ENCODE results near the gene TMEM80.
"Not testable (repeated sequence)": the region's sequence is repeated elsewhere in the genome, so short reads cannot be mapped to it uniquely, and the experiment has no call there.

TMEM80 gene

DNA sequence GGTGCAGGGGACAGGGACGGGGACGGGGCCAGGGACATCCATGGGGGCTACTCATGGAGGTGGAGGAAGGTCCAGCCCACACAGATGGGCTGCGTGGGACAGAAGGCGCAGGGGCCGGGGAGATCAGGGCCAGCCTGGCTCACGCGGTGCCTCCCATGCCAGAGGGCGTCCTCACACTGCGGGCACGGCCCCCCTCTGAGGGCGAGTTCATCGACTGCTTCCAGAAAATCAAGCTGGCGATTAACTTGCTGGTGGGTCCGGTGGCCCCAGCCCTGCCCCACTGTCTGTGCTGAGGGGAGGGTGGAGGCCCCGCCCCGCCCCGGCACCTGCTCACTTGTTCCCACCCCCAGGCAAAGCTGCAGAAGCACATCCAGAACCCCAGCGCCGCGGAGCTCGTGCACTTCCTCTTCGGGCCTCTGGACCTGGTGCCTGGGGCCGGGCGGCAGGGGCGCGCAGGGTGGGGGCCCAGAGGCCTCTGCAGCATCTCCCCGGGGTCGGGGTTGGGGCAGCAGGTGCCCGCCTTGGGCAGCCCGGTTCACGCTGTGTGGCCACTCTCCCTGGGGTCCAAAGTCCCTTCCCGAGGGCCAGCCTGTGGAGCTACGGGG, 26.2 kb downstream of the TMEM80 start:
- DNase-seq, result no peak

GRCh38 chr11:722346-722811, 26.8 kb downstream of the TMEM80 start:
- DNase-seq, result no peak

DNA sequence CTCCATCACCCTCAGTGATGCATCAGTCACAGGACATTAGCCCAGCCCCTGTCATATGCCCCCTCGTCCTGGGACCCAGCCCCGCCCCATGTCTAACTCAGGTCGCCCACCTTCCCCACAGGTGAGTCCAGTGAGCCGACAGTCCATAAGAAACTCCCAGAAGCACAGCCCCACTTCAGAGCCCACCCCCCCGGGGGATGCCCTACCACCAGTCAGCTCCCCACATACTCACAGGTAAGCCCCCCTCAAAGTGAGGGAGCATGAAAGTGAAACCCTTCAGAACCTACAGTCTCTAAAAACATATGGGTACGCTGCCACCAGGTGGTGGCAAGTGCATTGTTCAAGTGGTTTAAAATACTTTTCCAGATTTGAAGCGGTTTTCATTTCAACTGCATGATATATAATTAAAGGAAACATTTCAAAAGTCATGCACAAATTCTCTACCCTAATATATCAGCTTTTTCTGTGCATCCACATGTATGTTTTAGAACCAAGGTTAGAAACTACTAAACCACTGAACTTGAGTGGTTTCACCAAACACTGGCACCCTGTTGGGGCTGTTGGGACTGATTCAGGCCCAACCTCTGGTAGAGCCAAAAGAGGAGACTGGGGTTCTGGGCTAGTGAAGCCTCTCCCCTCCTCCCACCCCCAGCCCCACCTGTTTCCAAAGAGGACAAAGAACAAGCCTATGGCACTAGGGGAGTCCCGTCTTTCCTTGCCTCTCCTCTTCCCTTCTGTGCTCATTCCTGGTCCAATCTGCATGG, 27.7 kb downstream of the TMEM80 start:
- peak; percentile 53 for DNase-seq

GRCh38 chr11:724049-724777, 28.6 kb downstream of the TMEM80 start:
- no peak for DNase-seq

- DNase-seq, result no peak
These were observed 29.3 kb downstream of the TMEM80 start for GRCh38 chr11:724778-725386.

GRCh38 chr11:725624-726202, 30.1 kb downstream of the TMEM80 start:
- DNase-seq, result no peak

- no peak for DNase-seq
These were observed 30.9 kb downstream of the TMEM80 start for GRCh38 chr11:726278-727220.

DNA sequence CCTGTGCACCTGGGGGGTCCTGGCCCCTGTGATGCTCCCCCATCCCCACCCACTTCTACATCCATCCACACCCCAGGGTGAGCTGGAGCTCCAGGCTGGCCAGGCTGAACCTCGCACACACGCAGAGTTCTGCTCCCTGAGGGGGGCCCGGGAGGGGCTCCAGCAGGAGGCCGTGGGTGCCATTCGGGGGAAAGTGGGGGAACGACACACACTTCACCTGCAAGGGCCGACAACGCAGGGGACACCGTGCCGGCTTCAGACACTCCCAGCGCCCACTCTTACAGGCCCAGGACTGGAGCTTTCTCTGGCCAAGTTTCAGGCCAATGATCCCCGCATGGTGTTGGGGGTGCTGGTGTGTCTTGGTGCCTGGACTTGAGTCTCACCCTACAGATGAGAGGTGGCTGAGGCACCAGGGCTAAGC, 31.7 kb downstream of the TMEM80 start:
- no peak for DNase-seq

- peak; percentile 48 for DNase-seq
These were observed 32.5 kb downstream of the TMEM80 start for GRCh38 chr11:727859-728748.

DNA sequence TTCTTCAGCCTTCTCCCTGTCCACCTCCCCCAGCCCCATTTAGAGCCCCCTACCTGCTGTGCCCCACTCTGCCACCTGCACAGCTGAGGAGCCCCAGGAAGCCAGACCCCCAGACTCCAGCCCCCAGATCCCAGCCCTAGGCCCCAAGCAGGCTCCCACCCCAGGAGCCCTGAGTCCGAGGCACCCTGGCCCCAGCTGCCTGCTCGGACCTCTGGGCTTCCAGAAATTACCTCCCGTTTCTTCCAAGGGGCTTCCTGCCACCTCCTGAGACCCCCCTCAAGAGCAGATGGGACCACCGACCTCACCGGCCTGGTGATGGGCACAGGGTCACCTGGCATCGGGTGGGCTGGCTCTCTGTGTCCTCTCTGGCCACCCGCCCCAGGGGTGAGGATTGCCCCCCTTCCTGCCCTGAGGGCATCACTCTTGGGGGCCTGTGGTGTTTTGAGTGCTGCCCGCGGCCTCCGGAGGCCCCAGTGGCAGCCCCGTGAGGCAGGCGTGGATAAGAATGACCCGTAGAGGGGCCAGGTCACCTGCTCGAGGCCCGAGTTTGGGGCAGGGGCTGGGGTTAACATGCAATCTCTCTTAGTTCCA, 33.4 kb downstream of the TMEM80 start:
- no peak for DNase-seq

DNA sequence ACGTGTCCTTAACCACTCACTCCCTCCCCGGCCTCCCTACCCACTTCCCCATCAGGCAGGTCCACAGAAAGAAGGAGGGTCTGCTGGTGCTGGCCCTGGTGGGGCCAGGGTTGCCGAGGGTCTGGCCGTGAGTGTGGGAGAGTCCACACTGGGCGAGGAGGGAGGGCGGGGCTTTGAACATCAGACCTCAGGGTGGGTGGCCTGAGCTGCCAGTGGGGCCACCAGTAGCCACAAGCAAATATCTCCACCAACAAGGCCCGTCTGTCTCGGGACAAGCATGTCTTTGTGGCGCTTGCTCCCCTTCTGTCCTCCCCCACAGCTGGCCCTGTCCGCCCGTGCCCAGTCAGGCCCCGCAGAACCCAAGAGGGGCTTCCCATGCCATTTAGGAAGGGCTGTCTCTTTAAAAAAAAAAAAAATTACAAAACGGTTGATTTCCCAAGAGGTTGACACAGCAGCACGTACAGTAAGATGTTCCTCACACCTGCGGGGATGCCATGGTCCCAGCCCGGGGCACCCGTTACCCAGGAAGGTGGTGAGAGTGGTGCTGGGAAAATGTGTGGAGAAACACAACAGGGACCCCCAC, 34.0 kb downstream of the TMEM80 start:
- DNase-seq, result no peak

DNA sequence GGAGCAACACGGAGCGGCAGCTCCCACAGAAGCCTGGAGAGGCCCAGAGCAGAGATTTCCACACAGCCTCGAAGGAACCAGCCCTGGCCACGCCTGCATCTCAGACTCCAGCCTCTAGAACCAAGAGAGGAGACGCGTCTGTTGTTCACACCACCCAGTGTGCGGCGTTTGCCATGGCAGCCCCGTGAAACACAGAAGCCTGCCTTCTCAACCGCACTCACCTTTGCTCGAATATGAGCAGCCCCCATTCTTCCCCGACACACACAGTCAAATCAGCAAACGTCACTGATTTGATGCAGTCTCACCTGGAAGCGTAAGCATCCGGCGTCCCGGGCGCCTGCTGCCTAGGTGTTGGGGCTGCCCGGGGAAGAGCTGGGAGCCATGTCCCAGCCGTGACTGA, 37.5 kb downstream of the TMEM80 start:
- no peak for DNase-seq

GRCh38 chr11:734541-734940, 38.9 kb downstream of the TMEM80 start:
- not testable (repeated sequence) for DNase-seq

DNA sequence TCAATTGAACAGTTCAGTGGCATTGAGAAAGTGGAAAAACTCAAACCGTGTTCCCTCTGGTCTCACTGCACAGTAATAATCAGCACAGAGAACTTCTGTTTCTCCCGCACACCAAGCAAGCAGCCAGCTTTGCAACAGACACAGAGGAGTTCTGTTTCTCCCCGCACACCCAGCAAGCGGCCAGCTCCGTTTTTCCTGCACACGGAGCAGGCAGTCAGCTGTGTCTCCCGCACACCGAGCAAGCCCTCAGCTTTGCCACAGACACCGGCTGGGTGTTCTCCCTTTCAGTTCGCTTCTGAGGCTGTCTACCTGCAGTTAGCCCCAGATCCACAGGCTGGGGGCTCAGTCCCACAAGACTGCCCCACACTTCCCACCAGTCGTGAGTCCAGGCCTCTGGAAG, 41.8 kb downstream of the TMEM80 start:
- DNase-seq, result no peak

- DNase-seq, result not testable (repeated sequence)
These were observed 42.3 kb downstream of the TMEM80 start for GRCh38 chr11:737899-738298.

GRCh38 chr11:742156-742546, 46.5 kb downstream of the TMEM80 start:
- no peak for DNase-seq

DNA sequence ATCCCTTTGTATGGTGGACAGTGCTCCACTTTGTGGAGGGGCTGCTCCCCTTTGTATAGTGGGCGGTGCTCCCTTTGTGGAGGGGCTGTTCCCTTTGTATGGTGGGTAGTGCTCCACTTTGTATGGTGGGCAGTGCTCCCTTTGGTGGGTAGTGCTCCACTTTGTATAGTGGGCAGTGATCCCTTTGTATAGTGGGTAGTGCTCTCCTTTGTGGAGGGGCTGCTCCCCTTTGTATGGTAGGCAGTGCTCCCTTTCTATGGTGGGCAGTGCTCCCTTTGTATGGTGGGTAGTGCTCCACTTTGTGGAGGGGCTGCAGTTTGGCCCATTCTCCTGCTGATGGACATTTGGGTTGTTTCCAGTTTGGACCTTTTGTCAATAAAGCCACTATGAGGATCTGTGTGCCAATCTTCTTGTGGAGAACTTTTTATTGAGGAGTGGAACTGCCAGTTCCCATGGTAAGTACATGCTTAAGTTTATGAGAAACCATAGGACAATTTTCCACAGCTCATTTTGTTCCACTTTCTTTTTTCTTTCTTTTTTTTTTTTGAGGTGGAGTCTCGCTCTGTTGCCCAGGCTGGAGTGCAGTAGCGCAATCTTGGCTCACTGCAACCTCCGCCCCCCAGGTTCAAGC, 47.1 kb downstream of the TMEM80 start:
- DNase-seq, result no peak

DNA sequence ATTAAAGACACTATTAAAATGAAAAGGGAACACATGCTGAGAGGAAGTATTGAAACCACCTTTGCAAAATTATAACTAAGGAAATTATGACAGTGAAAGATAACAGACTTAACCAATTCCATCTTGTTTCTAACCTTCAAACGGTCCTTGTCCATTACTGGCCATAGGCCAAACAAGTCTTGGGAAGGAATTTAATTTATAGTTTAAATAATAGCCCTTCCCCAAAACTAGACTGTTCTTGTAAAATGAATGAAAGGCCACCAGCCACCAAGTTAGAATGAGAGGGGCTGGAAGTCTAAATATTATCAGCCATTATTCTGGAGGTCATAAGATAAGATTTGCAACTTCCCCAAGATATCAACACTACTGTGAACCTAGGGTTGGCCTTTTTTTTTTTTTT, 49.8 kb downstream of the TMEM80 start:
- DNase-seq, result no peak
